Measurements from ENCODE around the gene PKN3.

GRCh38 chr9:128707446-128707845 is 5.1 kb downstream of the PKN3 start:
- TF ChIP-seq SMC3 (conservative IDR thresholded peaks at IDR 0.05; ENCODE audit: poor library complexity) (no peak), CTCF (IDR thresholded peaks at IDR 0.05; ENCODE audit: poor library complexity, severe bottlenecking) (no peak), MXI1 (conservative IDR thresholded peaks at IDR 0.05; ENCODE audit: poor library complexity, severe bottlenecking) (no peak)
